K562 (cell line): Measurements from ENCODE around the gene IRF1. TPM values are rescaled to one million over a fixed set of nuclear protein-coding genes. Genes with fewer than 3 reads are reported as not detected.

Experiments
- ATAC-seq: fragments of 200-7000 bp; cut with Tn5 transposase; 3 replicates; pipeline ENCODE4 v1.9.1; 2020; ENCODE audit warnings: moderate library complexity
- BruUV-seq: library from RNA; stranded (reverse); fragments of 400-500 nt; replicated peaks from 2 replicates; lab custom pipeline; 2021; lab: Mats Ljungman, UMichigan
- CTCF ChIA-PET: fragments of 300-600 bp; formaldehyde crosslinking; extraction: SDS; loops from one replicate; lab custom pipeline; 2021; ENCODE audit warnings: low intra/inter-chr PET ratio; lab: Yijun Ruan, JAX
- POLR2A ChIA-PET: fragments of 300-600, 350-650 bp; sonication (Branson Sonifier 250); formaldehyde crosslinking; extraction: SDS; loops from one replicate; lab custom pipeline; 2021; ENCODE audit warnings: antibody characterized with exemption, inconsistent platforms; lab: Yijun Ruan, JAX
- DNase-seq, 4 experiments: peaks; one replicate each; pipeline versions ENCODE4 v3.0.0 to v3.0.0-alpha.2; 2011 to 2018; ENCODE audit warnings: low spot score in 3 of 4, mixed read lengths in 3 of 4; ENCODE audit errors: extremely low read depth in 1 of 4
- FAIRE-seq: peaks from 2 replicates; lab custom pipeline; 2011; peaks lifted over from hg19 to GRCh38; lab: Jason Lieb, UNC
- H2AFZ ChIP-seq: 2 replicates; pipeline ENCODE4 v1.6.0; 2011; ENCODE audit warnings: low read depth, low read length, control low read depth, inconsistent platforms
- H3K27ac ChIP-seq: fragments of 200-600 bp; 3 replicates; pipeline ENCODE4 v1.8.0; 2011; ENCODE audit warnings: low read depth, mild to moderate bottlenecking, control low read depth, inconsistent platforms, low read length, moderate library complexity, mixed read lengths; ENCODE audit errors: extremely low read depth
- H3K27me3 ChIP-seq, 2 experiments: fragments of 300-600 bp in 1 of 2; 2 replicates in 1 of 2; 3 replicates in 1 of 2; pipeline versions ENCODE4 v1.6.0 to v1.8.0; 2011; ENCODE audit warnings: inconsistent platforms in 2 of 2, low read length in 2 of 2, mild to moderate bottlenecking in 1 of 2, mixed read lengths in 1 of 2, moderate library complexity in 1 of 2; ENCODE audit not compliant: control insufficient read depth in 2 of 2, insufficient read depth in 2 of 2
- H3K36me3 ChIP-seq: fragments of 300-600 bp; 3 replicates; pipeline ENCODE4 v1.8.0; 2011; ENCODE audit warnings: mild to moderate bottlenecking, low read length, inconsistent platforms; ENCODE audit not compliant: control insufficient read depth, insufficient read depth
- H3K4me1 ChIP-seq, 2 experiments: fragments of 200-600 bp in 1 of 2; replicated peaks in 1 of 2; 2 replicates in 1 of 2; 3 replicates in 1 of 2; pipeline versions ENCODE4 v1.5.1 to v1.8.0; 2011; ENCODE audit warnings: inconsistent platforms in 2 of 2, low read length in 2 of 2, mild to moderate bottlenecking in 1 of 2, mixed read lengths in 1 of 2, moderate library complexity in 1 of 2; ENCODE audit not compliant: control insufficient read depth in 2 of 2, insufficient read depth in 2 of 2
- H3K4me2 ChIP-seq: 2 replicates; pipeline ENCODE4 v1.6.1; 2011; ENCODE audit warnings: low read length, control low read depth, inconsistent platforms, mixed read lengths; ENCODE audit not compliant: insufficient read depth
- H3K4me3 ChIP-seq: fragments of 200-600 bp; sonication (generic), shearing (Covaris generic); 2 replicates; pipeline ENCODE4 v1.5.1; 2016; ENCODE audit warnings: control low read depth, inconsistent platforms
- H3K79me2 ChIP-seq: fragments of 200-600 bp; 3 replicates; pipeline ENCODE4 v1.8.0; 2011; ENCODE audit warnings: low read length, inconsistent platforms; ENCODE audit not compliant: control insufficient read depth, insufficient read depth
- H3K9ac ChIP-seq, 2 experiments: 2 replicates each; pipeline versions ENCODE4 v1.6.0 to v1.6.1; 2011; ENCODE audit warnings: low read depth in 2 of 2, low read length in 2 of 2, control low read depth in 1 of 2, inconsistent platforms in 1 of 2, mild to moderate bottlenecking in 1 of 2, mixed read lengths in 1 of 2; ENCODE audit not compliant: insufficient read depth in 1 of 2
- H3K9me1 ChIP-seq: one replicate; pipeline ENCODE4 v1.6.0; 2011; ENCODE audit warnings: inconsistent platforms, mild to moderate bottlenecking, low read length, moderate library complexity; ENCODE audit not compliant: control insufficient read depth, insufficient read depth
- H3K9me3 ChIP-seq: replicated peaks from 2 replicates; pipeline ENCODE4 v1.5.1; 2011; ENCODE audit warnings: low read depth, low read length, inconsistent platforms; ENCODE audit not compliant: control insufficient read depth, insufficient read depth
- H4K20me1 ChIP-seq: replicated peaks from 2 replicates; pipeline ENCODE4 v1.6.1; 2011; ENCODE audit warnings: low read length, inconsistent platforms, mixed read lengths; ENCODE audit not compliant: control insufficient read depth, insufficient read depth
- BCL6 ChIP-seq: fragments of 250-450 bp; sonication (Bioruptor Pico); IDR thresholded peaks from 2 replicates; pipeline ENCODE4 v1.4.0; 2020
- KDM5B ChIP-seq: fragments of 200-600 bp; sonication (generic); IDR thresholded peaks from 2 replicates; pipeline ENCODE4 v1.6.1; 2012; ENCODE audit warnings: low read depth, mild to moderate bottlenecking, moderate library complexity, low read length, control low read depth, inconsistent platforms; ENCODE audit not compliant: insufficient replicate concordance
- POLR2AphosphoS2 ChIP-seq: IDR thresholded peaks from 2 replicates; pipeline ENCODE4 v1.6.1; 2012; ENCODE audit warnings: low read length, improper control_type of control experiment
- RBFOX2 ChIP-seq: fragments of 200-400 bp; formaldehyde crosslinking; IDR thresholded peaks from 2 replicates; pipeline ENCODE4 v1.6.1; 2017; ENCODE audit warnings: low read depth, mild to moderate bottlenecking, low read length, moderate library complexity
- SRSF9 ChIP-seq: fragments of 200-400 bp; formaldehyde crosslinking; IDR thresholded peaks from 2 replicates; pipeline ENCODE4 v1.6.1; 2017; ENCODE audit warnings: low read depth, low read length, borderline replicate concordance
- THRAP3 ChIP-seq: fragments of 450-650 bp; IDR thresholded peaks from 2 replicates; pipeline ENCODE4 v1.6.1; 2016; ENCODE audit warnings: mild to moderate bottlenecking, inconsistent platforms, borderline replicate concordance
- ZNF184 ChIP-seq: sonication (generic); formaldehyde crosslinking; IDR thresholded peaks from 2 replicates; pipeline ENCODE4 v1.5.0; 2020; ENCODE audit warnings: missing genetic modification reagents
- WGBS: fragments of 100-300 bp; shearing (Covaris generic); methylation state at CpG from one replicate; pipeline ENCODE4 v1.1.6; 2016; ENCODE audit warnings: low coverage, mixed read lengths; ENCODE audit not compliant: insufficient coverage; ENCODE audit errors: missing lambda C conversion rate; 5-methylcytosine and 5-hydroxymethylcytosine counted together
- in situ Hi-C: fragments of 300-500 bp; cut with MboI; formaldehyde crosslinking; loops from 4 replicates; pipeline ENCODE4 v1.15.0; 2018; ENCODE audit warnings: inconsistent platforms, mixed read lengths
- intact Hi-C: fragments of 100-400 bp; cut with micrococcal nuclease; formaldehyde crosslinking; loops from 2 replicates; pipeline ENCODE4 v1.14.2; 2022
- polyA plus RNA-seq, 8 experiments: library from polyadenylated mRNA; depleted of rRNA in 4 of 8; stranded (reverse) in 5 of 8; unstranded in 3 of 8; fragments of >200 nt; fragmentation: Nextera tagmentation in 2 of 8; fragmentation: Illumina TruSeq in 1 of 8; extraction: Ambion mirVana in 2 of 8; extraction: Trizol in 1 of 8; gene quantifications; 2 replicates each; pipeline versions ENCODE4 v1.2.1 to v1.2.3, GENCODE V29; 2011 to 2014; ENCODE audit warnings: inconsistent platforms in 1 of 8, missing spikeins in 1 of 8
- total RNA-seq, 7 experiments: library from RNA; depleted of rRNA in 6 of 7; stranded (reverse); fragments of >200 nt in 6 of 7; fragmentation: Illumina TruSeq in 2 of 7; extraction: Trizol in 2 of 7; gene quantifications; 2 replicates each; pipeline versions ENCODE4 v1.2.1 to v1.2.3, GENCODE V29; 2011 to 2021; ENCODE audit warnings: low replicate concordance in 1 of 7
- TF ChIP-seq, protein P1 (sequence below): sonication (generic); formaldehyde crosslinking; IDR thresholded peaks from 2 replicates; pipeline ENCODE4 v1.8.1; 2023; ENCODE audit warnings: mild to moderate bottlenecking, missing genetic modification reagents, moderate library complexity
- TF ChIP-seq, protein P2 (sequence below): fragments of 450-650 bp; formaldehyde crosslinking; IDR thresholded peaks from 2 replicates; pipeline ENCODE4 v1.4.0; 2020; ENCODE audit warnings: mild to moderate bottlenecking, moderate library complexity
- TF ChIP-seq, protein P3 (sequence below), 3 experiments: IDR thresholded peaks in 2 of 3; conservative IDR thresholded peaks in 1 of 3; 2 replicates each; pipeline ENCODE4 v1.5.1; 2011 to 2012; ENCODE audit warnings: low read length in 3 of 3, mild to moderate bottlenecking in 3 of 3, control low read depth in 2 of 3, improper control_type of control experiment in 1 of 3, inconsistent platforms in 1 of 3, low read depth in 1 of 3, mixed read lengths in 1 of 3, moderate library complexity in 1 of 3; ENCODE audit not compliant: insufficient read depth in 2 of 3
- TF ChIP-seq, protein P4 (sequence below): fragments of 250-450 bp; sonication (Bioruptor Pico); IDR thresholded peaks from 2 replicates; pipeline ENCODE4 v1.5.0; 2020; ENCODE audit warnings: mild to moderate bottlenecking, borderline replicate concordance

The IRF1 gene
- total and polyA plus RNA-seq, 9 of the 15 experiments (the other 6 are each of a cell fraction or from before 2014, with no cell fraction given): 1.1 to 12.3 (median 5.9) TPM

DNA sequence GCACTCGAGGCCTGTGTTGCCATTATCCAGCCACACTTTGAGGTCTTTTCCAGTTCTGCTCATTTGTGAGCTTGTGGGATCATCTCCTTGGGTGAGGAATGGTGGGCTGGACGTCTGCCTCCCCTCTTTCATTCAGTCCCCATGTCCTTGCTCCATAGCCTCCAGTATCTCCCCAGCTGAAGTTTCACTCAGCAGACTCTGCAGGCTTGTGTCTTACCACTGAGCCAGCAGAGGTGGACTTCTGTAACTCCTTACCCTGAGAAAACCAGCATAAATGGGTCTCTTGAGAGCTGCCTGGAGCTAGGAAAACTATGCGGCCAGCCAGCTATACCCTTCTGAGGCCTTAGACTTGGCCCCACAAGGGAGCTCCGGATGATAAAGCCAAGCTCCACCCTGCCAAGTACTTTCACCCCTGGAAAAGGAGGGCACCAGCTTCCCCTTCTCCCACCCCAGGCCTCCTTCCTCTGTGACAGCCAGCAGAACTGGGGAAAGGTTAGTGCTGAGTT, 12.2 kb downstream of the IRF1 start (continued):
- TF ChIP-seq, protein P1, sequence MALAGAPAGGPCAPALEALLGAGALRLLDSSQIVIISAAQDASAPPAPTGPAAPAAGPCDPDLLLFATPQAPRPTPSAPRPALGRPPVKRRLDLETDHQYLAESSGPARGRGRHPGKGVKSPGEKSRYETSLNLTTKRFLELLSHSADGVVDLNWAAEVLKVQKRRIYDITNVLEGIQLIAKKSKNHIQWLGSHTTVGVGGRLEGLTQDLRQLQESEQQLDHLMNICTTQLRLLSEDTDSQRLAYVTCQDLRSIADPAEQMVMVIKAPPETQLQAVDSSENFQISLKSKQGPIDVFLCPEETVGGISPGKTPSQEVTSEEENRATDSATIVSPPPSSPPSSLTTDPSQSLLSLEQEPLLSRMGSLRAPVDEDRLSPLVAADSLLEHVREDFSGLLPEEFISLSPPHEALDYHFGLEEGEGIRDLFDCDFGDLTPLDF (CRISPR knock-in tag): no peak

DNA sequence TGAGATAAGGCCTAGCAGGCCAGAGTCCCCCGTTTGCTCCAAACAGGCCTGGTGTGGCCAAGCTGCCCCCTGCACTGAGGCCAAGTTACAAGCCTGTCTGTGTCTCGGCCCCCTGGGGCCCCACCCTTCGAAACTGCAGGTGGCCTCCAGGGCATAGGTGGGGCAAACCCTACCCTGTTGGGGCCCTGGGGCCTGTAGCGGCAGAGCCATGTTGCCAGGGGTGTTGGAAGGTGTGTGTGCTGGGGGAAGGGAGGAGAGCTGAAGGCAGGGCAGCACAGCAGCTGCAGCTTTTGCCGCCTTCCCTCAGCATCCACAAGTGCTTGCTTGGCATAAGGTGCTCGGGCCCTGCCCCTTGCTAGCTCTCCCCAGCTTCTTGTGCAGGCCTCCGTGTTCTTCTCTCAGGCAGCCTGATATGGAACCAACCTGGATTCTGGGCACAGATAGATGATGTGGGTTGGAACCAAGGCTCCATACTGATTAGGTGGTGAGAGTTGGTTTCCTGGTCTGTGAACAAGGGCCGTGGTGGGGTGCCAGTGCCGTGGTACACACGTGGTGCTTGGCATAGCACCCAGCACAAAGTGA, 12.7 kb downstream of the IRF1 start:
- 55% methylated on average over 10 of the region's 10 CpGs for WGBS
- no peak for TF ChIP-seq KDM5B
- TF ChIP-seq, protein P2, sequence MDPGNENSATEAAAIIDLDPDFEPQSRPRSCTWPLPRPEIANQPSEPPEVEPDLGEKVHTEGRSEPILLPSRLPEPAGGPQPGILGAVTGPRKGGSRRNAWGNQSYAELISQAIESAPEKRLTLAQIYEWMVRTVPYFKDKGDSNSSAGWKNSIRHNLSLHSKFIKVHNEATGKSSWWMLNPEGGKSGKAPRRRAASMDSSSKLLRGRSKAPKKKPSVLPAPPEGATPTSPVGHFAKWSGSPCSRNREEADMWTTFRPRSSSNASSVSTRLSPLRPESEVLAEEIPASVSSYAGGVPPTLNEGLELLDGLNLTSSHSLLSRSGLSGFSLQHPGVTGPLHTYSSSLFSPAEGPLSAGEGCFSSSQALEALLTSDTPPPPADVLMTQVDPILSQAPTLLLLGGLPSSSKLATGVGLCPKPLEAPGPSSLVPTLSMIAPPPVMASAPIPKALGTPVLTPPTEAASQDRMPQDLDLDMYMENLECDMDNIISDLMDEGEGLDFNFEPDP (CRISPR knock-in tag): no peak
- TF ChIP-seq, protein P3, sequence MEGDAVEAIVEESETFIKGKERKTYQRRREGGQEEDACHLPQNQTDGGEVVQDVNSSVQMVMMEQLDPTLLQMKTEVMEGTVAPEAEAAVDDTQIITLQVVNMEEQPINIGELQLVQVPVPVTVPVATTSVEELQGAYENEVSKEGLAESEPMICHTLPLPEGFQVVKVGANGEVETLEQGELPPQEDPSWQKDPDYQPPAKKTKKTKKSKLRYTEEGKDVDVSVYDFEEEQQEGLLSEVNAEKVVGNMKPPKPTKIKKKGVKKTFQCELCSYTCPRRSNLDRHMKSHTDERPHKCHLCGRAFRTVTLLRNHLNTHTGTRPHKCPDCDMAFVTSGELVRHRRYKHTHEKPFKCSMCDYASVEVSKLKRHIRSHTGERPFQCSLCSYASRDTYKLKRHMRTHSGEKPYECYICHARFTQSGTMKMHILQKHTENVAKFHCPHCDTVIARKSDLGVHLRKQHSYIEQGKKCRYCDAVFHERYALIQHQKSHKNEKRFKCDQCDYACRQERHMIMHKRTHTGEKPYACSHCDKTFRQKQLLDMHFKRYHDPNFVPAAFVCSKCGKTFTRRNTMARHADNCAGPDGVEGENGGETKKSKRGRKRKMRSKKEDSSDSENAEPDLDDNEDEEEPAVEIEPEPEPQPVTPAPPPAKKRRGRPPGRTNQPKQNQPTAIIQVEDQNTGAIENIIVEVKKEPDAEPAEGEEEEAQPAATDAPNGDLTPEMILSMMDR (IDR thresholded peaks at IDR 0.05 in 2 of 3, conservative IDR thresholded peaks at IDR 0.05 in 1 of 3; ENCODE audit: insufficient read depth in 2 of 3, low read depth in 1 of 3, low read length in 3 of 3): 0 out of 6 replicates have a peak, but pooled peaks of 1 of the 3 experiments have one; percentile 6
- TF ChIP-seq, protein P4, sequence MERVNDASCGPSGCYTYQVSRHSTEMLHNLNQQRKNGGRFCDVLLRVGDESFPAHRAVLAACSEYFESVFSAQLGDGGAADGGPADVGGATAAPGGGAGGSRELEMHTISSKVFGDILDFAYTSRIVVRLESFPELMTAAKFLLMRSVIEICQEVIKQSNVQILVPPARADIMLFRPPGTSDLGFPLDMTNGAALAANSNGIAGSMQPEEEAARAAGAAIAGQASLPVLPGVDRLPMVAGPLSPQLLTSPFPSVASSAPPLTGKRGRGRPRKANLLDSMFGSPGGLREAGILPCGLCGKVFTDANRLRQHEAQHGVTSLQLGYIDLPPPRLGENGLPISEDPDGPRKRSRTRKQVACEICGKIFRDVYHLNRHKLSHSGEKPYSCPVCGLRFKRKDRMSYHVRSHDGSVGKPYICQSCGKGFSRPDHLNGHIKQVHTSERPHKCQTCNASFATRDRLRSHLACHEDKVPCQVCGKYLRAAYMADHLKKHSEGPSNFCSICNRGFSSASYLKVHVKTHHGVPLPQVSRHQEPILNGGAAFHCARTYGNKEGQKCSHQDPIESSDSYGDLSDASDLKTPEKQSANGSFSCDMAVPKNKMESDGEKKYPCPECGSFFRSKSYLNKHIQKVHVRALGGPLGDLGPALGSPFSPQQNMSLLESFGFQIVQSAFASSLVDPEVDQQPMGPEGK (CRISPR knock-in tag): no peak
- 0 out of 2 replicates have a peak, but pooled peaks have one; percentile 16 for TF ChIP-seq RBFOX2
- TF ChIP-seq THRAP3: no peak
- no peak for TF ChIP-seq ZNF184
- TF ChIP-seq SRSF9: no peak
- TF ChIP-seq POLR2AphosphoS2: no peak
- no peak for TF ChIP-seq BCL6 (CRISPR knock-in tag)

More for the DNA sequence above, 12.7 kb downstream of the IRF1 start:
- in situ Hi-C loops (no loop called here), intact Hi-C loops (no loop called here)
- H3K9ac ChIP-seq: peak overlapping the region in 1 of 2 experiments; percentile 81; a peak in 2 of 4 replicates
- H3K79me2 ChIP-seq: no peaks in the 10 kb centered on the region
- H3K9me1 ChIP-seq: no peaks in the 10 kb centered on the region
- no peak for FAIRE-seq
- ChIA-PET POLR2A (interaction anchor here (0.6 to 6.8 kb wide), 17 partner anchors 7 to 407 kb away, joined by 3 to 115 read pairs (median 6); partner anchors contain the start of genes IRF1, SLC22A4 and SLC22A5), CTCF (no interaction called here)
- no peak overlapping the region for H3K4me3 ChIP-seq
- H3K4me2 ChIP-seq: no peak overlapping the region
- no peaks in the 10 kb centered on the region for H4K20me1 ChIP-seq
- H3K4me1 ChIP-seq: peaks cover 0 to 13% of the 10 kb centered on the region in 2 experiments; a peak in 3 of 5 replicates
- no peak for DNase-seq
- H2AFZ ChIP-seq: no peak overlapping the region
- H3K27me3 ChIP-seq: no peaks in the 10 kb centered on the region
- H3K27ac ChIP-seq: no peak overlapping the region
- H3K36me3 ChIP-seq: peaks cover 2% of the 10 kb centered on the region; the same call in 2 of the 3 replicates
- no peak for ATAC-seq
- H3K9me3 ChIP-seq: no peaks in the 10 kb centered on the region
- BruUV-seq: no TSS peak
